ENCODE measurements around the gene CUX1. TPM values are rescaled to one million over a fixed set of nuclear protein-coding genes. Genes with fewer than 3 reads are reported as not detected.
A peak's percentile ranks its signal among the peaks of the same experiment; 100 is the strongest.

Gene CUX1
- total and polyA plus RNA-seq, 10 of the 15 experiments (the other 5 are each of a cell fraction or from before 2014, with no cell fraction given): 6.1 to 48.6 (median 25.9) TPM

DNA sequence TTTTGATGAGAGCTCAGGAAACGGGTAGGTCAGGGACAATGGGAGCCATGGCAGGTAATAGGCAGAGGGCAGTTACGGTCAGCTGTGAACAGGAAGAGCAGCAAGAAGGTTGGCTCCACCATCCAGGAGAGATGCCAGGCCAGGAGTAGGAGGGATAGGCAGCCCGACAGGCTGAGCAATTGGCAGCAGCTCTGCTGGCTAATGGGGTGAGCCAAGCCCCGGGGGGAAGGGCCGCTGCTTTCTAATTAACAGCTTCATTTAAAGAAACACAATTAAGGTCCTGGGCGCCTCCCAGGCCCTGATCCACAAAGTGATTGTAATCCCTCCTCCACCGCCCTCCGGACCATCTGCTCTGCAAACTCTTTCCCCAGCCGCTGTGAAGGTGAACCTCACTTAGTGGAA lies 493.0 kb downstream of the CUX1 start:
- ChIA-PET POLR2A (interaction anchor here (0.5 to 1.1 kb wide), 2 partner anchors 53 to 288 kb away, joined by 3 read pairs; no protein-coding TSS in a partner anchor), SMC1A (ENCODE audit: uncharacterized antibody, unreplicated experiment) (interaction anchor here (0.6 to 2.3 kb wide), 5 partner anchors 12 to 134 kb away, joined by 3 to 6 read pairs (median 3); no protein-coding TSS in a partner anchor), RAD21 (ENCODE audit: unreplicated experiment) (no interaction called here), CTCF (interaction anchor here (0.6 kb wide), 1 partner anchor 133 kb away, joined by 3 read pairs; no protein-coding TSS in a partner anchor)
- H3K4me3 ChIP-seq: no peak overlapping the region
- H2AFZ ChIP-seq (ENCODE audit: control insufficient read depth, low read depth, low read length): no peak overlapping the region
- TF ChIP-seq POLR2A (IDR thresholded peaks at IDR 0.05; ENCODE audit: low read depth, low read length) (0 out of 2 replicates have a peak, but pooled peaks have one; percentile 26), NFIC (IDR thresholded peaks at IDR 0.05; ENCODE audit: low read depth, low read length) (no peak)
- in situ Hi-C loops (cut with MboI) (no loop called here), intact Hi-C loops (cut with micrococcal nuclease; ENCODE audit: unreplicated experiment) (no loop called here)
- no peaks in the 10 kb centered on the region for H4K20me1 ChIP-seq (ENCODE audit: control insufficient read depth, insufficient read depth)
- H3K27ac ChIP-seq (ENCODE audit: control insufficient read depth, insufficient read depth): no peak overlapping the region; the same call in 1 of the 2 replicates
- DNase-seq (ENCODE audit: low read depth, low spot score): no peak
- H3K4me1 ChIP-seq (ENCODE audit: control insufficient read depth, insufficient read depth, low read length): peaks cover 42% of the 10 kb centered on the region
- H3K4me2 ChIP-seq (ENCODE audit: control insufficient read depth, insufficient read depth): no peak overlapping the region
- BruUV-seq (replicated peaks): no TSS peak
- no peak for ATAC-seq
- FAIRE-seq: no peak
- H3K9me3 ChIP-seq (replicated peaks; ENCODE audit: control insufficient read depth, insufficient read depth, low read length): no peaks in the 10 kb centered on the region; the same call in 2 of the 3 replicates
- WGBS (ENCODE audit: insufficient coverage, insufficient replicate concordance, low lambda C conversion rate, missing lambda C conversion rate): 99% methylated on average over 9 of the region's 9 CpGs
- H3K9ac ChIP-seq (ENCODE audit: control insufficient read depth, insufficient read depth, low read length): no peak overlapping the region
- peaks cover 20 to 24% of the 10 kb centered on the region in 2 experiments for H3K36me3 ChIP-seq (ENCODE audit: control insufficient read depth in 2 of 2, insufficient read depth in 2 of 2, low read length in 1 of 2)
- no peaks in the 10 kb centered on the region for H3K27me3 ChIP-seq (replicated peaks in 1 of 2; ENCODE audit: control insufficient read depth in 2 of 2, insufficient read depth in 2 of 2, low read length in 1 of 2)
- H3K79me2 ChIP-seq (ENCODE audit: control insufficient read depth, insufficient read depth, low read length): peaks cover 14% of the 10 kb centered on the region

DNA sequence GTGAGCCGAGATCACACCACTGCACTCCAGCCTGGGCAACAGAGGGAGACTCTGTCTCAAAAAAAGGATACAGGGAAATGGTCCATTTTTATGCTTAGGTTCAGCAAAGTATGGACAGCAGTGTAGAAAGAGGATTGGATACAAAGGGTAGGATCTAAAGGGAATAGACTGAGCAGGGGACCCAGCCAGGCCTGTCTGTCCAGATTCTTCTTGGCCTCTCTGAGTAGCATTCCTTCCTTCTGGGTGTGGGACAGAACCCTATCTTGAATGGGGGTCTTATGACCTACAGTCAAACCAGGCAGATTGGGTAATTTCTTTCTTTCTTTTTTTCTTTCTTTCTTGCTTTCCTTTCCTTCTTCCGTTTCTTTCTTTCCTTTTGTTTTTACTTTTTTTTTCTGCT lies 494.9 kb downstream of the CUX1 start:
- H3K4me3 ChIP-seq: no peak overlapping the region
- POLR2A ChIA-PET: interaction anchor here (0.7 kb wide), 1 partner anchor 16 kb away, joined by 3 read pairs; no protein-coding TSS in a partner anchor
- peaks cover 8% of the 10 kb centered on the region for H3K79me2 ChIP-seq (ENCODE audit: control insufficient read depth, insufficient read depth, low read length)

More for the DNA sequence above, 494.9 kb downstream of the CUX1 start:
- Histone ChIP-seq H2AFZ (ENCODE audit: control insufficient read depth, low read depth, low read length) (no peak overlapping the region), H4K20me1 (ENCODE audit: control insufficient read depth, insufficient read depth) (no peaks in the 10 kb centered on the region; the same call in 1 of the 2 replicates), H3K9ac (ENCODE audit: control insufficient read depth, insufficient read depth, low read length) (no peak overlapping the region), H3K4me2 (ENCODE audit: control insufficient read depth, insufficient read depth) (no peak overlapping the region), H3K9me3 (replicated peaks; ENCODE audit: control insufficient read depth, insufficient read depth, low read length) (no peaks in the 10 kb centered on the region; the same call in 2 of the 3 replicates), H3K27me3 (replicated peaks in 1 of 2; ENCODE audit: control insufficient read depth in 2 of 2, insufficient read depth in 2 of 2, low read length in 1 of 2) (no peaks in the 10 kb centered on the region), H3K4me1 (ENCODE audit: control insufficient read depth, insufficient read depth, low read length) (peaks cover 24% of the 10 kb centered on the region), H3K27ac (ENCODE audit: control insufficient read depth, insufficient read depth) (no peak overlapping the region), H3K36me3 (ENCODE audit: control insufficient read depth in 2 of 2, insufficient read depth in 2 of 2, low read length in 1 of 2) (peaks cover 23 to 26% of the 10 kb centered on the region in 2 experiments)
- in situ Hi-C loops (cut with MboI) (no loop called here), intact Hi-C loops (cut with micrococcal nuclease; ENCODE audit: unreplicated experiment) (no loop called here)
- SMC1A ChIA-PET (ENCODE audit: uncharacterized antibody, unreplicated experiment): interaction anchor here (1.5 kb wide), 1 partner anchor 27 kb away, joined by 3 read pairs; no protein-coding TSS in a partner anchor
- RAD21 ChIA-PET (ENCODE audit: unreplicated experiment): interaction anchor here (1.2 kb wide), 1 partner anchor 23 kb away, joined by 4 read pairs; no protein-coding TSS in a partner anchor
- no peak for DNase-seq (ENCODE audit: low read depth, low spot score)
- no TSS peak for BruUV-seq (replicated peaks)
- WGBS (ENCODE audit: insufficient coverage, insufficient replicate concordance, low lambda C conversion rate, missing lambda C conversion rate): 16% methylated on average over 2 of the region's 2 CpGs
- CTCF ChIA-PET: interaction anchor here (0.7 to 1.1 kb wide), 2 partner anchors 24 to 32 kb away, joined by 3 read pairs; no protein-coding TSS in a partner anchor
- ATAC-seq: no peak
- FAIRE-seq: no peak
- no peak for TF ChIP-seq TCF7 (IDR thresholded peaks at IDR 0.05; ENCODE audit: borderline replicate concordance)
- TF ChIP-seq, protein P1, sequence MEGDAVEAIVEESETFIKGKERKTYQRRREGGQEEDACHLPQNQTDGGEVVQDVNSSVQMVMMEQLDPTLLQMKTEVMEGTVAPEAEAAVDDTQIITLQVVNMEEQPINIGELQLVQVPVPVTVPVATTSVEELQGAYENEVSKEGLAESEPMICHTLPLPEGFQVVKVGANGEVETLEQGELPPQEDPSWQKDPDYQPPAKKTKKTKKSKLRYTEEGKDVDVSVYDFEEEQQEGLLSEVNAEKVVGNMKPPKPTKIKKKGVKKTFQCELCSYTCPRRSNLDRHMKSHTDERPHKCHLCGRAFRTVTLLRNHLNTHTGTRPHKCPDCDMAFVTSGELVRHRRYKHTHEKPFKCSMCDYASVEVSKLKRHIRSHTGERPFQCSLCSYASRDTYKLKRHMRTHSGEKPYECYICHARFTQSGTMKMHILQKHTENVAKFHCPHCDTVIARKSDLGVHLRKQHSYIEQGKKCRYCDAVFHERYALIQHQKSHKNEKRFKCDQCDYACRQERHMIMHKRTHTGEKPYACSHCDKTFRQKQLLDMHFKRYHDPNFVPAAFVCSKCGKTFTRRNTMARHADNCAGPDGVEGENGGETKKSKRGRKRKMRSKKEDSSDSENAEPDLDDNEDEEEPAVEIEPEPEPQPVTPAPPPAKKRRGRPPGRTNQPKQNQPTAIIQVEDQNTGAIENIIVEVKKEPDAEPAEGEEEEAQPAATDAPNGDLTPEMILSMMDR (IDR thresholded peaks at IDR 0.05 in 2 of 3, conservative IDR thresholded peaks at IDR 0.05 in 1 of 3; ENCODE audit: control insufficient read depth in 2 of 3, extremely low read depth in 1 of 3, insufficient read depth in 1 of 3, low read depth in 3 of 3, low read length in 3 of 3): no peak
- TF ChIP-seq TARDBP (IDR thresholded peaks at IDR 0.05; ENCODE audit: borderline replicate concordance): no peak
- TF ChIP-seq GABPA (IDR thresholded peaks at IDR 0.05; ENCODE audit: low read depth): no peak
- TF ChIP-seq MTA2 (IDR thresholded peaks at IDR 0.05; ENCODE audit: low read depth): no peak
- TF ChIP-seq RELA (IDR thresholded peaks at IDR 0.05; ENCODE audit: borderline replicate concordance, partially characterized antibody): no peak
- TF ChIP-seq RBBP5 (conservative IDR thresholded peaks at IDR 0.05): no peak
- no peak for TF ChIP-seq IRF4 (IDR thresholded peaks at IDR 0.05; ENCODE audit: low read depth, low read length)
- no peak for TF ChIP-seq ZNF274 (IDR thresholded peaks at IDR 0.05; ENCODE audit: insufficient read depth, insufficient read length)
- TF ChIP-seq WRNIP1 (IDR thresholded peaks at IDR 0.05; ENCODE audit: borderline replicate concordance, low read depth, low read length): no peak
